RCC 7860 (cell line): ENCODE results near the gene GLS.

ENCODE experiments used
- DNase-seq: peaks from one replicate; pipeline ENCODE4 v3.0.0-alpha.2; 2015; ENCODE audit warnings: low spot score
- FAIRE-seq: peaks from 2 replicates; lab custom pipeline; 2012; peaks lifted over from hg19 to GRCh38; lab: Jason Lieb, UNC

GLS gene

GRCh38 chr2:191009541-191010374 is 129.1 kb downstream of the GLS start:
- no peak for DNase-seq
- FAIRE-seq = no peak

- DNase-seq = no peak
- FAIRE-seq = no peak
These were observed 130.6 kb downstream of the GLS start for GRCh38 chr2:191010887-191011885.

GRCh38 chr2:191012346-191012745 is 131.7 kb downstream of the GLS start:
- FAIRE-seq (no peak), DNase-seq (no peak)

GRCh38 chr2:191012845-191013681 is 132.4 kb downstream of the GLS start:
- FAIRE-seq (no peak), DNase-seq (no peak)

- no peak for FAIRE-seq
These were observed 133.0 kb downstream of the GLS start for GRCh38 chr2:191013682-191013931.

GRCh38 chr2:191013932-191014652 is 133.5 kb downstream of the GLS start, which contains the start of gene STAT1:
Gene STAT1 (minus strand): TSS chr2:191014171. CDS start chr2:191010003, 4,168 bp downstream.
- DNase-seq (peak; percentile 82), FAIRE-seq (peak; percentile 60)

More at GRCh38 chr2:191013682-191013931, 133.0 kb downstream of the GLS start:
- no peak for DNase-seq

GRCh38 chr2:191014653-191015020 is 134.0 kb downstream of the GLS start:
- FAIRE-seq (no peak), DNase-seq (no peak)
